CD4-positive, alpha-beta T cell treated with Interleukin-6 at 100 ng/mL for 8 hours (primary cell): ENCODE measurements around the gene CDH20.
"Not testable (repeated sequence)": the region's sequence is repeated elsewhere in the genome, so short reads cannot be mapped to it uniquely, and the experiment has no call there.

ENCODE experiments used
- DNase-seq: peaks from one replicate; pipeline ENCODE4 v3.0.0-alpha.2; 2020; ENCODE audit warnings: mixed read lengths, low spot score

CDH20 gene

DNA sequence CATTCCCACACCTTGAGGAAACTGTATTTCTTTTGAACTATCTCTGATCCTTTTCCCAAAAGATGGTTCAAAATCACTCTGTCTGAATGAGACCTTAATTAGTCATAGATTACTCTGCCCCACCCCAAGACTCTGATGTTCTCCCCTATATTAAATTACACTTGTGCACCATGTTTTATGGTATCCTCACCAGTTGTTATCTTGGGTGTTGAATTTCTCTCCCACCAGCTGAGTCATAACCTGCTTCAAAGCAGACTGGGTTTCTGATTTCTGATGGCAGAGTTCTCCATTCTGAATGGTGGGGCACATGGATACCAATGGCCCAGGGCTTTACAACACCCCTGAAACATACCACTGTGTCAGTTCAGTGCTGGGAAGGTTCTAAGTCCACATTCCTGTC lies 15.0 kb downstream of the CDH20 start:
- no peak for DNase-seq

DNA sequence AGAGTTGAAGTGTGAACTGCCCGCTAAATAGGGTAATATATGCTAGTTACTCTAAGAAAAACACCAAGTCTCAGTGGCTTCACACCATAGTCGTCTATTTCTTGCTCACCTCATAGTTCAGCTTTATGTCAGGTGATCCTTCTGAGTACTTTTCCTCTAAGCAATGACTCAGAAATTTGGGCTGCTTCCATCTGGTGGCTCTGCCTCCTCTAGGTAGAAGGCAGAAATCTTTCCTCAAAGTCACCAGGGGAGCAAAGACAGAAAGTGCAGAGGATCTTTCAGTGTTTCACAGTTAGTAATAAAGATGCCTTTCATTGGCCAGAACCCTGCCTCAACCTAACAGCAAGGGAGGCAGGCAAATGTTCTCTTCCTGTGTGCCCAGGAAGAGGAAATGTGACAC lies 17.3 kb downstream of the CDH20 start:
- no peak for DNase-seq

DNA sequence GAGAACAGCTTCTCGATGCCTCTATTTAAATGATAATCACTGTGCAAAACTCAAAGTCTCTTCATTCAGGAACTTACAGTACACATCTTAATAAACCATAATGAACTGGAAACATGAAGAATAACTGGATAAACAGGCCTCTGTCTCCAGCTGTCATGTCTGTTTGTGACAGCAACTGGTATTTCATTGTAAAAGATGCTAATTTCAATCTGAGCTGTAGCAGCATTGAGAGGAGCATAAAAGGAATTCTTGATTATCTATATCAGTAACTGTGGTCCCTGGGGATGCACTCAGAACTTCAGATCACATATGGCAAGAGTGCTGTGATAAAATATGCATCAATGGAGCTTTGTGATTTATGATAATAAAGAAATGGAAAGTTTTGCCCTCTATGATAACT lies 18.8 kb downstream of the CDH20 start:
- DNase-seq: no peak

DNA sequence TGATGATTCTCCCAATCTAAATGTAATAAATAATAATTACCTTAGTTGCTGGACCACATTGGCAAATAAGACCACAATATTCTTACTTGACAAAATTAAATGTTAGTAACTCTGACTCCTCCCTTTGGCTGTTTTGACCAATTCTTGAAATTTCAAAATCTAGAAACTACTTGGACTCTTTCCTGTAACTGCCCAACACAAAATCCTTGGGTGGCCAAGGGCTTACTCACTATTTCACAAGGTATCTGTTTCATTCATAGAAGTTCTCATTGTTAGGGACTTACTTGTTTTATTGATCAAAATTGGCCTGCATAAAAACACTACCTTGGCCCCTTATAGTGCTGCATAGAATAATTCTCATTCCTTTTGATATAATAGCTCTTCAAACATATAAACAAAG lies 19.4 kb downstream of the CDH20 start:
- no peak for DNase-seq

DNA sequence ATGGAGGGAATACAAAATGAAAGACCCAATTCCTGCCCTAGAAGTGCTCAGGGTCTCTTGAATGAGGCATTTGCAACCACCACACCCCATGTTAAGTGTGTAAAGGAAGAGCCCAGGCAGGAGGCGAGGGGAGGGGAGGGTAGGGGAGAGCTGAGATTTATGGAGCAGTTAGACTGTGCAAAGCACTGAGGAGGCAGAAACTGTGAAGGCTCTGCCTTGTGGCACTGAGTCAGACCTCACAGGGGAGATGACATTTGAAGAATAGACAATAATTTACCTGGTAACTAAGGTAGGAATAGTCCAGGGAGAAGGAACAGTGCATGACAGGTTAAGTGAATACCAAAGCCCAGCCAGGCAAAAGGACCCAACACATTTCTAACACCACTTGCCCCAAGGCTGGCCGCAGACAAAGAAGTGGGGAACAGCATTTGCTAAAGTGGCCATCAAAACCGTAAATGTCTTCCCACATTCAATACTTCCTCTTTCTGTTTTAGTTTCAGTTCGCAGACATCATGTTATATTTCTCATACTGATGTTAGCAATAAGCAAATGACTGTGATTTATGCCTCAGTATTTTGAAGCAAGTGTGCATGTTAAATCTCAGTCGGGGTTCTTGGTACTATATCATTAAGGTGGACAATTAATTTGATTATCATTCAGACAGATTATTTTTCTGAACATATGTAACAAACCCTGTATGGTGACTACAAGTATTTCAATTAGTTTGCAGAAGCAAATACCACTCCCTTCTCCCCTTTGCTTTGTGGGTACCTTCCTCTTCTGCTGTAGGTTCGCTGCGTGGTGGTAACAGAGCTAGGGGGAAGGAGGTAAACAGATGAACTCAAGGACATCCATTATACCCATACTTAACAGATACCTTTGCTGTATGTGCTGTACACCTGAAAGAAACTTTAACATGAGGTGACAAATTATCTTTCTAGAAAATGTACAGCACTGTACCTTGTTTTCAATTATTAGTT lies 27.5 kb downstream of the CDH20 start:
- no peak for DNase-seq

DNA sequence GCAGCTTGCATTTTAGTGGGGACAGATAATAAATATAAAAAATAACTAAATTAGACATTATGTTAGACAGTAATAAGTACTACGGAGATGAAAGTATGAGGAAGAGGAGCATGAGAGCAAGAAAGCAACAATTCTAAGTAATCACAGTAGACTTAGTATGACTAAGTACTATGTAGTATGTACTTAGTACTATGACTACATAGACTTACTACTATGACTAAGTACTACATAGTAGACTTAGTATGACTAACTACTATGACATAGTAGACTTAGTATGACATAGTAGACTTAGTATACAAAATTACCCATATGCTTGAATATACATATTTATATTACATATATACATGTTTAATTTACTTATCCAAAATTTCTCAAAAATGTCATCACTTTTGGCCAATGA lies 29.3 kb downstream of the CDH20 start:
- no peak for DNase-seq

DNA sequence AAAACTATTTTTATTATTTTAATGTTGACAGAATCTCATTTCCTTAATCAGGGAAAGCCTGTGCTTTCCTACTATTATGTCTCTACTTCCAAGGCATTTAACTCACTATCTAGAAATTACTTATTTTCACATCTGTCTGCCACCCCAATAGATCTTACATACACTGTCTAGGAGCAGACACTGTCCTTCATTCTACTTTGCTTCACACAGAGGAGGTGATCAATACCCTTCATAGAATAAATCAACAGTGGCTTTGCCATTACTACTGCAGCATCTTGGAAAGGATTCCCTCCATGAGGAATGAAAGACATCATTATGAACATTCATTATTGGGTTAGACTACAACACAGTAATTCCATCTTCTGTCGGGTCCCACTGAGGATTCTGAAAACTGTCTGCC lies 31.7 kb downstream of the CDH20 start:
- DNase-seq: no peak

DNA sequence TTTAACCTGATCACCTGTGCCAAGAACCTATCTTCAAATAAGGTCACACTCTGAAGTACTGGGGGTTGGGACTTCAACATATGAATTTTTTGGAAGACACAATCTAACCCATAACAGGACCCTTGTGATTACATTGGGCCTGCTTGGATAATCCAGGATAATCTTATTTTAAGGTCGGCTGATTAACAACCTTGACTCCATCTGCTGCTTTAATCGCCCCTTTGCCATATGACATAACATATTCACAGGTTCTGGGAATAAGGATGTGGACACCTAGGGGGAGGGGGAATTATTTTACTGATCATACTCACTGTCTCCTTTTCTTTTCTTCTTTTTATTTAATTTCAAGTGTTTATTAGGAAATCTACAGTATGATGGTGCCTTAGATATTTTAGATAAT lies 34.8 kb downstream of the CDH20 start:
- DNase-seq: no peak

DNA sequence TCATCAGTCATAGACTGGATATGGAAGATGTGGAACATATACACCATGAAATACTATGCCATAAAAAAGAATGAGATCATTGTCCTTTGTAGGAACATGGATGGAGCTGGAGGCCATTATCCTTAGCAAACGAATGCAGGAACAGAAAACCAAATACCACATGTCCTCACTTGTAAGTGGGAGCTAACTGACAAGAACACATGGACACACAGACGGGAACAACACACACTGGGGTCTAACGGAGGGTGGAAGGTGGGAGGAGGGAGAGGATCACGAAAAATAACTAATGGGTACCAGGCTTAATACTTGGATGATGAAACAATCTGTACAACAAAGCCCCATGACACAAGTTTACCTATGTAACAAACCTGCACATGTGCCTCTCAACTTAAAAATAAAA lies 36.4 kb downstream of the CDH20 start:
- not testable (repeated sequence) for DNase-seq

DNA sequence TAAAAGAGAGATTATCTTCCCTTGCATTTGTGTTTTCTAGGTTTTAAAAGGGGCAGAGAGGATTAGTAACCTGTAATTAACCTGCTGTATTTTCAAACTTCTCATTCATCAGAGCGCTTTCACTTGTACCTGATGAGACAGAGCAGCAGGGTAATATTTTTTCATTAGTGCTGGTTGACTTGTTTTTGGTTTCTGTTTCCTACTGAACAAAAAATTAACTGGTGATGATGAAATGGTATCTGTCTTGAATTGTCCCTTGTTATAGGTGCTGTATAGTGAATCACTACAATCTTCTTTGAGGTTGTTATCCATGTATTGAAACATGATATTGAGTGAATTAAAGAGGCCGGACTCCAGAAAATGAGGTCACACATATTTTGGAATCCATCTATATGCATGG lies 37.9 kb downstream of the CDH20 start:
- DNase-seq: no peak

DNA sequence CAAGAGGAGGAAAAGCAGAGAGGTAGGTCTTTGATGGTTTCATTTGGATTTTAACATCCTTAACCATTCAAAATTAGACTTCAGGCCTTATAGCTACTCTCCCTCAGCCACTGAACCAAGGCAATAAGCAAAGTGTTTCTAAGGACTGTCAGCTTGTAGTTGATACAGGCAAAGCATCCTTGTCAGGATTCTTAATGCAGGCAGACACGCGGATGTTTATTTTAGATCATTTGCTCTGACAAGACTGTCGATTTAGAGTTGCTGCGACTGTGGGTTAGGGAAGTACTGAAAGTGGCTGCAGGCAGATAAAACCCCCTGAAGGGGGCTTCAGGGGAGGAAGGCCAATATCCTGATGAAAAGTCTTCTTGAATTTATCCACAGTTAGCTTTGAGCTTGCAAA lies 46.6 kb downstream of the CDH20 start:
- no peak for DNase-seq

DNA sequence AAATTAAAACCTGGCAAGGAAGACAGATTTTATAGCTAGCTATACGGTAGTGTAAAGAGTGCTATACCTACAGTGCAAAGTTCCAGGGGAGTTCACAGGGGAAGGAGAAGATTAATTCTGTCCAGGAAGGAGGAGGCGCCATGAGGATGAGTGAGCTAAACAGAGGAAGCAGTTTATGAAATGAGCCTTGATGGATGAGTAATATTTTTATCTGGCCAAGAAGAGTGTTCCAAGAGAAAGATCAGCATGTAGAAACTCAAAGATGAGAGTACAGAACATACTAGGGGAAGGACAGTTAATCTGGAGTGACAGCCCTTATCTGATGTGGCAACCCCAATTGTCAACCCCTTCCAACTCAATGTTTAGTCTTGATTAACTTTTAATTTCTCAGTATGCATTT lies 54.8 kb downstream of the CDH20 start:
- no peak for DNase-seq

DNA sequence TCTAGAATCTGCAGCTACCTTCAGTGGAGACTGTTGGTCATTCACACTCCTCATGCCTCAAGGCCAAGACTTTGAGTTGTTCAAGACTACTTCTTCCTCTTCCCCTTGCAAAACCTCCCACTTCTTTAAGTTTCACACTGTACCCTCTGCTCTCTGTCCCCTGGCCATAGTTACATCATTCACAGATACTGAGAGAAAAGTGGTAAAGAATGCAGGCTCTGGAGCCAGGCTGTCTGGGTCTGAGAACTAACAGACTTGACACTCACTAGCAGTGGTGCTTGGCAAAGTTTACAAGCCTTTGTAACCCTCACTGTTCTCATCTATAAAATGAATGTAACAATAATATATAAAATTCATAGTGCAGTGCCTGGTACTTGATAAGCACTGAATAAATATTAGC lies 61.8 kb downstream of the CDH20 start:
- no peak for DNase-seq

DNA sequence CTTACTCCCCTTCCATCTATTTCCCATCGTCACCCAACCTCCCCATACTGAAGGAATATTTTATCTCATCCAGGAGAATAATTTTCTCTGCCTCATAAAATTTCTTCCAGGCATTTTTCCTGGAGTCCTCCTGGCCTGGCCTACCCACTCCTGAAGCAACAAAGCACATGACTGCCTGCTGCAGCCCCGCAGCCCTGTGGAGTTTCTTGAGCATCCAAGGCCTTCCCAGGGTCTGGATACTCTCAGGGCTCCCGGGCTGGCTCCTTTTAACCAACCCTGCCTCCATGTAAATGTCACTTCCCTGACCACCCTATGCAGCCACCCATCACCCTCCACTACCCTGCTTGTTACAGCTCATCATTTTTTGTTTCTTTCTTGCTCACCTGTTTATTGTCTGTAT lies 64.0 kb downstream of the CDH20 start:
- no peak for DNase-seq

DNA sequence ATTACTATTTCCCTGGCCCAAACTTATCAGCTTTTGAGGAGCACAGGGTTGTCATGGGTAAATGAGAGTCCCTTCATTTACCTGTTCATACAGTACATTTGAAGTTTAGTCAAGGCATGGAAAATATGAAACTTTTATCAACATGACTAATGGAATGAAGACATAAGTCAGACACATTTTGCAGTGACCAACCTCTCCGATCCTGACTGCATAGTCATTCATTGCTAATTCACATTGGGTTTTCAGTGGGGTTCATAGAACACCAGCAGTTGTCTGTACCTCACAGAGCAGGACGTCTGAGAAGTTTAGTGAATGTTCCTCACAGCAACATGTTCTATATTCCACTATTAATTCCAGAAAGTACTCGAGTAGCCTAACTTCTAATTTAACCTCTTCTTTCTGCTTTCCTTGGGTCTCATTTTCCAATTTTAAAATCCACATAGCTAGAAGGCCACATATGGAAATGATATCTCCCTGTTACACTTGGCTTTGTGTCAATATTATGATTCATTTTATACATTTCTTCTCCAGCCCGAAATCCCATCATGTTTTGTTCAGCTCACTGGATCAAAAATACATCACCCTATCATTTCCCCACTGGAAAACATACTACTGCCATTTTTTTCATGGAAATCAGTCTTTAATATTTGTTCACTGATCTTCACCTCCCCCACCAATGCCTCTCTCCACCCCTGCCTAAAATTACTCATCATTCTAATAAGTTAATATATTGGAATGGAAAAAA lies 65.9 kb downstream of the CDH20 start:
- no peak for DNase-seq

DNA sequence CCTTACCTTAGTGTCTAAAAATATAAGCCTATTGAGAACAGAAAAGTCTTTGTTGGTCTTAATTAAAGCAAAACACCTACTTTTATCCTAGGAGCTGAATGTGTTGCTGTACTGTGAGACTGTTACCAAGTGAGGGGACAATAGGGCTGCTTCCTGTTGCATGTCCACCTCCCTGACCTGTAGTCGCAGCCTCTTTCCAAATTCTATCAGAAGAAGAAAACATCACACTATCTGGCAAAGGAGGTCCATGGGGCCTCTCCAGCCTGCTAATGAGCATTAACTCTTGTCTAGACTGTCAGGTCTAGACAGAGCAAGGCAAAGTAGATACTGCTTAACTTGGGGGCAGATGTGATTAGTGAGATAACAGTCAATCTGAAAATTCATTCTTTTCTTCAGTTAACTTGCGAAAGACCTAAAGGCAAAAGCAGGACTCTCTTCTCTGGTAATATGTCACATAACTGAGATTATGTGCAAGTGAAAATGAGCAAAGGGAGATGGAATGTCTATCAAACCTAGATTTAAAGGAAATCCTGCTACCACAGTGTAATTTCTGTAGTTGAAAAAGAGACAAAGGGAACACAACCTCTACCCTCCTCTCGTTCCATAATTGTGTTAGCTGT lies 66.9 kb downstream of the CDH20 start:
- no peak for DNase-seq

DNA sequence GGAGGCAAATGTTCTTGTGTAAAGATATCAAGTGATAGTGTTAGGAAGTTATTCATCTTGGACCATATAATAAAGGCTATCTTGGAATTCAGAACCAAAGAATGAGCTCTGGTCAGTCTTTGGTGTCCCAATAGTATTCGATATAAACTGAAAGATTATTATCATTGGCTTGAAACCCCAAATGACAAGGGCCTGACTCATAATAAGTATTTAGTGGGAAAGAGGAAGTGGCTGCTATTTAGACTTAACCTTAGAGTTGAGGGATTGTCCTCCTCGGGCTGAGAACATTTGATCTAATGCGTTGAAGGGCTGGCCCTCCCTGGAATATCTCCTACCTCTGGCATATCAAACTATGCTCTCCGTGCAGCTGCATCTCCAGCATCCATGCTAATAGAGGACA lies 67.5 kb downstream of the CDH20 start:
- no peak for DNase-seq

DNA sequence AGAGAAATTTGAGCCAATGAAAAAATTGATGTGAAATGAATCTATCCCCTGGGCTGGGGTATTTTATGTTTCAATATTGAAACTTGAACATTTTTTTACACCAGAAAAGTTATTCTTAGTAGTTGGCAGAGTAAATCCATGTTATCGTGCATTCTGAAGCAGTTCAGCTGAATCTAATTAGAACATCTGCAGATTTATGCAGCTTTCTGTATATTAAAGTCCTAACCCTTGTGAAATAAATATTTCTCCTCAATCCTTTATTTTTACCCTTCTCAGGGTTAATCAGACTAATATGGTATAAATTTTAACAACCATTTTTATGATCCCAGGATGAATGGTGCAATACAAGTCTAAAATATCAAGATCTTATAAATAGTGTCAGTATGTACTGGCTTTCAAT lies 69.5 kb downstream of the CDH20 start:
- no peak for DNase-seq

DNA sequence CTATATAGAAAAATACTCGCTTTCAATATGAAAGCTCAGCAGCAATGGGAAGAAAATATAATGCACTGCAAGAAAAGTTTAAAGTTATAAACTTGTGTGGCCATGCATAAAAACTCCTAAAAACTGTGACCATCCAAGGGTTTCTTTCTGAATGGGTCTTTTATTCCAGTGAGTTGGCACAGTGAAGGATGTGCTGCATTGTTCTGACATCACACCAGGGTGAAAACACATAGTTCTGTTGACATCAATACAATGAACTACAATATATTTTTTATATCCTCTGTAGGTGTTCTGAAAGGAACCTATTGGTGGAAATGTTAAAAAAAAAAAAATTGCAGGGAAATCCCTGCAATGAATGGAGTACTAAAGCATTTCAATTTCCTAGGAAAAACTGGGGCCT lies 80.2 kb downstream of the CDH20 start:
- DNase-seq: no peak

DNA sequence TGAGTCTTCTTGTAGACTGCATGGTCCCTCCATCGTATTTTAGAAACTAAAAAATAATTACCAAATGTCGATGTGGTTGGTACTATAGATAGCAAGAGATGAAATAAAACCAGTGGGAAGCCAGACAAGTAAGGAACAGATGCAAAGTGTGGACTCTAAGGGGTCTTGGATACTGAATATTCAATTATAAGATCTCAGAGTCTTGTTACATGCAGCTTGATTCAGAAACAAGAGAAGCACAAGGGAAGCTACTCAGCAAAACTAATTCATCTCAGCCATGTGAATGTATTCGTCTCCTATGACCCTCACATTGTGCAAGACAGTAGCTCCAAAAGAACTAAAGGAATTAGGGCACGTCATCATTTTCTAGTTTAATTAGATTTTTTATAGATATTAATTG lies 80.9 kb downstream of the CDH20 start:
- DNase-seq: no peak

DNA sequence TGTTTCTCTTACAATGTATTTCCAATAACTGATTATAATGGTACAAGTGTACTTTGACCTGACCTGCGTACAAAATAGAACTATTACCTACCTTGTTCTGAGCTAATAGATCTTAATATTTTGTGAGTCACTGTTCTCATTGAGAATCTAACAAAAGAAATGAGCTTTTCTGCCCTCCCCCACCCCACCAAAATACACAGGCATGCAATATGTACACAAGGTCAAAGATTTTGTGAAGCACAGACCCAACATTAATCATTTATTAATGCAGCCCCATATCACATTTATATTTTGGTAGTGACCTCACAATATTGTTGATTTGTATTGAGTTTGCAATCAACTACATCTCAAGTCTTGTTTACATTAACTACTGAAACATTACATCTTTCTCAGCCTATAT lies 86.5 kb downstream of the CDH20 start:
- DNase-seq: no peak

DNA sequence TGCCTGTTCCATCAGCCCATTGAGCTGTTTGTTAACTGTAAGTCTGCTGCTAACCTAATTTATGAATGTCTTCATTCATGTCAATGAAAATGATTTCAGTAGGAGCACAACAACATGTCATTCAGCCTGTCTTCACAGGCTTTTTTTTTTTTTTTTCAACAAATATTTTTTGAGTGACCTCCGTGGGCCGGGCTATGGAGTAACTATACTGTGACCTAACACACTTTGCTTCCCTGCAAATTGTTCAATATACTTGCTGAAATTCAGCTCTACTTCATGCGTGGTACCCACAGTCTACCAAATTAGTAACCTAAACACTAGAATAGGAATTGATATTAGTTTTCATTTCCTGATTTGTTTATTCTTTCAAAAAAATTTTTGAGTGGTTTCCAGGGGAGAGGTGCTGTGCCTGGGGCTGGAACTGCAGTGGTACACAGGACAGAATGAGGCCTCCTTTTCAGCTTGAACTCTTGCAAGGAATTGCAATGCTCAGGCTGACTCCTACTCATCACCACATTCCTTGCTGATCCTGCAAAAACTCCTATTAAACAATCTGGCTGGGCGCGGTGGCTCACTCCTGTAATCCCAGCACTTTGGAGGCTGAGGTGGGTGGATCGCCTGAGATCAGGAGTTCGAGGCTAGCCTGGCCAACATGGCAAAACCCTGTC lies 87.1 kb downstream of the CDH20 start:
- DNase-seq: no peak
